ENCODE results near the gene FAM163B. TPM values are rescaled to one million over a fixed set of nuclear protein-coding genes. Genes with fewer than 3 reads are reported as not detected.
A peak's percentile ranks its signal among the peaks of the same experiment; 100 is the strongest.

The FAM163B gene
- total RNA-seq, 1 donor from 2014 or later, result not detected

DNA sequence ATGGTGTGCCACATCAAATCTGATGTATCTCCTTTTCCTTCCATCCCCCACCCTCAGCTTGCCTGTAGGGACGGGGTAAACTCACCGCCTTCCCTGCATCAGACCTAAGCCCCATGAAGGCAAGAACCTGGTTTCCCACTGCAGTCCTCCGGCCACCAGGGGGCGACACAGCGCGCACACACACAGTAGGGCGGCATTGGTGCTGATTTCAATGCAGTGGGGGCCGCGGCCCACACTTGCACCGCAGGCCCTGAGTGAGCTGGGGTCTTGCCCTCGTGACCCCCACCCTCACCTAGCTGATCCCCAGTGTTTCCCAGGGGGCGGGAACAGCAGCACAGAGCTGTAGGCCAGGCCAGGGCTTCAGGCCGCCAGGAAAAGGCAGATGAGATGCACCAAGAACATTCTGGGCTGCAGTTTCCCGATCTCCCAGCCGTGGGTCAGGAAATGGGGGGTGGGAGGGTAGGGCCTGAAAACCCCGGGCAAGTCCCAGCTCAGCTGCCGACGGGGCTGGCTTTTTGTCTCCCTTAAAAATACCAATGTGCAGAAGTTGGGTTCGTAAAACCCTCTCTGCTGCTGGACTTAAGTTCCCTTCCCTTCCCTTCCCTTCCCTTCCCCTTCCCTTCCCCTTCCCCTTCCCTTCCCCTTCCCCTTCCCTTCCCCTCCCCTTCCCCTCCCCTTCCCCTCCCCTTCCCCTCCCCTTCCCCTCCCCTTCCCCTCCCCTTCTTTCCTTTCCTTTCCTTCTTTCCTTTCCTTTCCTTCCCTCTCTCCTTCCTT lies 19.5 kb downstream of the FAM163B start:
- TF ChIP-seq EZH2 (IDR thresholded peaks at IDR 0.05; ENCODE audit: insufficient read depth, low read length), result no peak
- TF ChIP-seq, protein P1, sequence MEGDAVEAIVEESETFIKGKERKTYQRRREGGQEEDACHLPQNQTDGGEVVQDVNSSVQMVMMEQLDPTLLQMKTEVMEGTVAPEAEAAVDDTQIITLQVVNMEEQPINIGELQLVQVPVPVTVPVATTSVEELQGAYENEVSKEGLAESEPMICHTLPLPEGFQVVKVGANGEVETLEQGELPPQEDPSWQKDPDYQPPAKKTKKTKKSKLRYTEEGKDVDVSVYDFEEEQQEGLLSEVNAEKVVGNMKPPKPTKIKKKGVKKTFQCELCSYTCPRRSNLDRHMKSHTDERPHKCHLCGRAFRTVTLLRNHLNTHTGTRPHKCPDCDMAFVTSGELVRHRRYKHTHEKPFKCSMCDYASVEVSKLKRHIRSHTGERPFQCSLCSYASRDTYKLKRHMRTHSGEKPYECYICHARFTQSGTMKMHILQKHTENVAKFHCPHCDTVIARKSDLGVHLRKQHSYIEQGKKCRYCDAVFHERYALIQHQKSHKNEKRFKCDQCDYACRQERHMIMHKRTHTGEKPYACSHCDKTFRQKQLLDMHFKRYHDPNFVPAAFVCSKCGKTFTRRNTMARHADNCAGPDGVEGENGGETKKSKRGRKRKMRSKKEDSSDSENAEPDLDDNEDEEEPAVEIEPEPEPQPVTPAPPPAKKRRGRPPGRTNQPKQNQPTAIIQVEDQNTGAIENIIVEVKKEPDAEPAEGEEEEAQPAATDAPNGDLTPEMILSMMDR (IDR thresholded peaks at IDR 0.05; ENCODE audit: insufficient read depth, low read depth, low read length), result peak; percentile 17
- Histone ChIP-seq H3K27me3 (ENCODE audit: insufficient read depth, low read length) (peaks cover 12% of the 10 kb centered on the region), H3K9me3 (ENCODE audit: insufficient read depth, low read depth, low read length) (peaks cover 4% of the 10 kb centered on the region), H3K4me2 (ENCODE audit: low read length) (no peak overlapping the region), H3K79me2 (ENCODE audit: insufficient read depth, low read length) (no peaks in the 10 kb centered on the region), H3K9ac (ENCODE audit: low read length) (no peak overlapping the region), H4K20me1 (ENCODE audit: insufficient read depth, low read length) (no peaks in the 10 kb centered on the region), H2AFZ (ENCODE audit: low read depth, low read length) (no peak overlapping the region), H3K36me3 (ENCODE audit: insufficient read depth, low read length) (no peaks in the 10 kb centered on the region), H3K4me1 (ENCODE audit: insufficient read depth, low read length) (no peaks in the 10 kb centered on the region), H3K27ac (ENCODE audit: low read depth, low read length) (no peak overlapping the region), H3K4me3 (ENCODE audit: insufficient read depth, low read depth, low read length) (no peak overlapping the region)
- no peak for FAIRE-seq
- peaks cover 3% of the 10 kb centered on the region for H3K4me1 Mint-ChIP-seq (ENCODE audit: low read depth, unreplicated experiment)
- no peak overlapping the region for H3K27ac Mint-ChIP-seq (ENCODE audit: unreplicated experiment)
- H3K36me3 Mint-ChIP-seq (ENCODE audit: low read depth, unreplicated experiment), result no peaks in the 10 kb centered on the region
- no peak for DNase-seq (ENCODE audit: low read depth)
- peaks cover 37% of the 10 kb centered on the region for H3K27me3 Mint-ChIP-seq (ENCODE audit: low read depth, unreplicated experiment)
- H3K4me3 Mint-ChIP-seq (ENCODE audit: unreplicated experiment), result no peak overlapping the region
- H3K9me3 Mint-ChIP-seq (ENCODE audit: unreplicated experiment), result peaks cover 5% of the 10 kb centered on the region

DNA sequence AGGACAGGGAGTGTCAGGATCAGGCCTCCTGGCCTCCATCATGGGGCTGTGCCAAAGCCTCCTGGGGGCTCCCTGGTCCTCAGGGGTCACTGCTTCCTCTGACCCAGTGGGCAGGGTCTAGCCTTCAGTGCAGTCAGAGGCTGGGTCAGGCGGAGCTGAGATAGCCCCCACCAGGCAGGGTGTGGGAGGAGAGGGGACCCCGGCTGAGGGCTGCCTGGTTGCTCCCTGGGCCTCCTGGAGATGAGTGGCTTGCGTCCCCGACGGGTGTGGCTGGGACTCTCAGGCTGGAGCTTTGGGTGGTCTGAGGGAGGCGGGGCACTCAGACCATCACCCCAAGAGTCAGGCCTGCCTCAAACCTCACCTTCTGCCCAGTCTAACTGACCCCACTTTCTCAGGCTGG lies 21.7 kb downstream of the FAM163B start:
- Histone ChIP-seq H4K20me1 (ENCODE audit: insufficient read depth, low read length) (no peaks in the 10 kb centered on the region), H3K79me2 (ENCODE audit: insufficient read depth, low read length) (no peaks in the 10 kb centered on the region), H3K27ac (ENCODE audit: low read depth, low read length) (no peak overlapping the region), H3K36me3 (ENCODE audit: insufficient read depth, low read length) (no peaks in the 10 kb centered on the region), H3K9ac (ENCODE audit: low read length) (no peak overlapping the region), H3K9me3 (ENCODE audit: insufficient read depth, low read depth, low read length) (peaks cover 4% of the 10 kb centered on the region), H3K4me3 (ENCODE audit: insufficient read depth, low read depth, low read length) (no peak overlapping the region), H3K4me2 (ENCODE audit: low read length) (no peak overlapping the region), H2AFZ (ENCODE audit: low read depth, low read length) (no peak overlapping the region), H3K4me1 (ENCODE audit: insufficient read depth, low read length) (no peaks in the 10 kb centered on the region), H3K27me3 (ENCODE audit: insufficient read depth, low read length) (peaks cover 17% of the 10 kb centered on the region)
- Mint-ChIP-seq H3K27me3 (ENCODE audit: low read depth, unreplicated experiment) (peaks cover 27% of the 10 kb centered on the region), H3K4me1 (ENCODE audit: low read depth, unreplicated experiment) (peaks cover 6% of the 10 kb centered on the region), H3K9me3 (ENCODE audit: unreplicated experiment) (peaks cover 3% of the 10 kb centered on the region), H3K36me3 (ENCODE audit: low read depth, unreplicated experiment) (no peaks in the 10 kb centered on the region), H3K27ac (ENCODE audit: unreplicated experiment) (no peak overlapping the region), H3K4me3 (ENCODE audit: unreplicated experiment) (no peak overlapping the region)
- FAIRE-seq (no peak), DNase-seq (ENCODE audit: low read depth) (no peak)
- TF ChIP-seq EZH2 (IDR thresholded peaks at IDR 0.05; ENCODE audit: insufficient read depth, low read length), result no peak
- TF ChIP-seq, protein P1 (IDR thresholded peaks at IDR 0.05; ENCODE audit: insufficient read depth, low read depth, low read length), result no peak

DNA sequence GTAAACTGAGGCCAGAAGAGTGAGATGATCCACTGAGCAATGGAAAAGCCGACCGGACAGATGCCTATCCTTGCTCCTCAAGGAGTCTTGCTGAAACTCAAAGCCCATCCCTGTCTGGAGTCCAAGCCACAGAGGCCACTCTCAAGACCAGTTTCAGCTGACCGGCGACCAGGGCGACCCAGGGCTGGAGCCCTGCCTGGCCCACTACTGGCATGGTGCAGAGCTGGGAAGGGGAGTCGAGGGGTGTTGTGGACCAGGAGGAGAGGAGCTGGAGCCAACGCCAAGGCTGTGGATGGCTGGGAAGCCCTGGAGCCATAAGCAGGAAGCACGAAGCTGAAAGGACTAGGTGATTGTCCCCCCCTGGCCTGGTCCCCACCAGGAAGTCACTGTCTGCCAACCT lies 22.1 kb downstream of the FAM163B start:
- Mint-ChIP-seq H3K36me3 (ENCODE audit: low read depth, unreplicated experiment) (no peaks in the 10 kb centered on the region), H3K9me3 (ENCODE audit: unreplicated experiment) (peaks cover 3% of the 10 kb centered on the region), H3K4me3 (ENCODE audit: unreplicated experiment) (no peak overlapping the region), H3K4me1 (ENCODE audit: low read depth, unreplicated experiment) (peaks cover 6% of the 10 kb centered on the region), H3K27me3 (ENCODE audit: low read depth, unreplicated experiment) (peaks cover 29% of the 10 kb centered on the region), H3K27ac (ENCODE audit: unreplicated experiment) (no peak overlapping the region)
- Histone ChIP-seq H3K4me2 (ENCODE audit: low read length) (no peak overlapping the region), H3K9ac (ENCODE audit: low read length) (no peak overlapping the region), H3K27me3 (ENCODE audit: insufficient read depth, low read length) (peaks cover 17% of the 10 kb centered on the region), H3K4me3 (ENCODE audit: insufficient read depth, low read depth, low read length) (no peak overlapping the region), H3K36me3 (ENCODE audit: insufficient read depth, low read length) (no peaks in the 10 kb centered on the region), H3K27ac (ENCODE audit: low read depth, low read length) (no peak overlapping the region), H2AFZ (ENCODE audit: low read depth, low read length) (no peak overlapping the region), H3K79me2 (ENCODE audit: insufficient read depth, low read length) (no peaks in the 10 kb centered on the region), H3K4me1 (ENCODE audit: insufficient read depth, low read length) (no peaks in the 10 kb centered on the region), H3K9me3 (ENCODE audit: insufficient read depth, low read depth, low read length) (peaks cover 4% of the 10 kb centered on the region), H4K20me1 (ENCODE audit: insufficient read depth, low read length) (no peaks in the 10 kb centered on the region)
- TF ChIP-seq EZH2 (IDR thresholded peaks at IDR 0.05; ENCODE audit: insufficient read depth, low read length), result no peak
- TF ChIP-seq, protein P1 (IDR thresholded peaks at IDR 0.05; ENCODE audit: insufficient read depth, low read depth, low read length), result no peak
- no peak for FAIRE-seq
- DNase-seq (ENCODE audit: low read depth), result no peak
